Progenitor cell of endocrine pancreas (in vitro differentiated cells): Measurements from ENCODE around the gene ICAM4. TPM values are rescaled to one million over a fixed set of nuclear protein-coding genes. Genes with fewer than 3 reads are reported as not detected.

Source experiments
- DNase-seq: peaks from one replicate; pipeline ENCODE4 v3.0.0; 2021; ENCODE audit warnings: low spot score; ENCODE audit not compliant: unreplicated experiment
- H3K27ac Mint-ChIP-seq: 2 replicates; pipeline ENCODE4 v1.8.0; 2021; ENCODE audit warnings: mild to moderate bottlenecking, moderate library complexity, mixed read lengths
- H3K27me3 Mint-ChIP-seq: 2 replicates; pipeline ENCODE4 v1.8.0; 2021; ENCODE audit warnings: mixed read lengths
- H3K36me3 Mint-ChIP-seq: 2 replicates; pipeline ENCODE4 v1.8.0; 2022; ENCODE audit warnings: mixed read lengths; ENCODE audit not compliant: insufficient read depth
- H3K4me1 Mint-ChIP-seq: 2 replicates; pipeline ENCODE4 v1.8.0; 2021; ENCODE audit warnings: low read depth, mixed read lengths
- H3K4me3 Mint-ChIP-seq: 2 replicates; pipeline ENCODE4 v1.8.0; 2021; ENCODE audit warnings: low read depth, mild to moderate bottlenecking, moderate library complexity, mixed read lengths
- H3K9me3 Mint-ChIP-seq: 2 replicates; pipeline ENCODE4 v1.8.0; 2021; ENCODE audit warnings: low read depth, mixed read lengths
- CTCF ChIP-seq: fragments of 200-600 bp; sonication (generic); IDR thresholded peaks from one replicate; pipeline ENCODE4 v1.5.0; 2021; ENCODE audit warnings: antibody characterized with exemption, mild to moderate bottlenecking; ENCODE audit not compliant: unreplicated experiment
- total RNA-seq: library from RNA; stranded (reverse); gene quantifications from 2 replicates; pipeline ENCODE4 v1.2.1, GENCODE V29; 2021

The ICAM4 gene
- total RNA-seq, 1 donor from 2014 or later, result not detected

- DNase-seq, result no peak
- Mint-ChIP-seq H3K27ac (no peak overlapping the region), H3K4me3 (no peak overlapping the region), H3K4me1 (no peaks in the 10 kb centered on the region), H3K36me3 (peaks cover 5% of the 10 kb centered on the region), H3K9me3 (no peaks in the 10 kb centered on the region), H3K27me3 (peaks cover 13% of the 10 kb centered on the region)
- TF ChIP-seq CTCF, result no peak
Observed at GRCh38 chr19:10305139-10305806, 18.5 kb downstream of the ICAM4 start.

GRCh38 chr19:10306327-10306726 is 19.6 kb downstream of the ICAM4 start:
- no peak for DNase-seq
- Mint-ChIP-seq H3K27ac (no peak overlapping the region), H3K9me3 (no peaks in the 10 kb centered on the region), H3K27me3 (peaks cover 10% of the 10 kb centered on the region), H3K4me3 (no peak overlapping the region), H3K36me3 (peaks cover 5% of the 10 kb centered on the region), H3K4me1 (no peaks in the 10 kb centered on the region)
- TF ChIP-seq CTCF, result no peak

GRCh38 chr19:10309423-10309822 is 22.7 kb downstream of the ICAM4 start, which contains the start of gene ZGLP1:
ZGLP1 (minus strand) TSS chr19:10309815.
- Mint-ChIP-seq H3K4me1 (peaks cover 2% of the 10 kb centered on the region), H3K4me3 (no peak within 1 kb of the TSS), H3K27me3 (no peaks in the 10 kb centered on the region), H3K27ac (no peak within 1 kb of the TSS), H3K9me3 (no peaks in the 10 kb centered on the region), H3K36me3 (peaks cover 5% of the 10 kb centered on the region)
- no peak for TF ChIP-seq CTCF
- DNase-seq, result no peak

GRCh38 chr19:10315335-10316214 is 28.8 kb downstream of the ICAM4 start, which contains the start of gene FDX2:
FDX2 (minus strand) TSS chr19:10316015; CDS start chr19:10315996, 19 bp downstream.
- Mint-ChIP-seq H3K9me3 (no peaks in the 10 kb centered on the region), H3K4me1 (peaks cover 14% of the 10 kb centered on the region), H3K27ac (peak within 1 kb of the TSS; percentile 92), H3K36me3 (peaks cover 13% of the 10 kb centered on the region), H3K27me3 (no peaks in the 10 kb centered on the region), H3K4me3 (peak within 1 kb of the TSS; percentile 96)
- no peak for TF ChIP-seq CTCF
- peak; percentile 93 for DNase-seq

GRCh38 chr19:10316229-10317044 is 29.7 kb downstream of the ICAM4 start:
- Mint-ChIP-seq H3K36me3 (peaks cover 13% of the 10 kb centered on the region), H3K4me1 (peaks cover 14% of the 10 kb centered on the region), H3K27ac (peak overlapping the region; percentile 92), H3K4me3 (peak overlapping the region; percentile 96), H3K27me3 (no peaks in the 10 kb centered on the region), H3K9me3 (no peaks in the 10 kb centered on the region)
- no peak for TF ChIP-seq CTCF
- no peak for DNase-seq
